ENCODE data around the gene MEIS2.

MEIS2 gene

DNA sequence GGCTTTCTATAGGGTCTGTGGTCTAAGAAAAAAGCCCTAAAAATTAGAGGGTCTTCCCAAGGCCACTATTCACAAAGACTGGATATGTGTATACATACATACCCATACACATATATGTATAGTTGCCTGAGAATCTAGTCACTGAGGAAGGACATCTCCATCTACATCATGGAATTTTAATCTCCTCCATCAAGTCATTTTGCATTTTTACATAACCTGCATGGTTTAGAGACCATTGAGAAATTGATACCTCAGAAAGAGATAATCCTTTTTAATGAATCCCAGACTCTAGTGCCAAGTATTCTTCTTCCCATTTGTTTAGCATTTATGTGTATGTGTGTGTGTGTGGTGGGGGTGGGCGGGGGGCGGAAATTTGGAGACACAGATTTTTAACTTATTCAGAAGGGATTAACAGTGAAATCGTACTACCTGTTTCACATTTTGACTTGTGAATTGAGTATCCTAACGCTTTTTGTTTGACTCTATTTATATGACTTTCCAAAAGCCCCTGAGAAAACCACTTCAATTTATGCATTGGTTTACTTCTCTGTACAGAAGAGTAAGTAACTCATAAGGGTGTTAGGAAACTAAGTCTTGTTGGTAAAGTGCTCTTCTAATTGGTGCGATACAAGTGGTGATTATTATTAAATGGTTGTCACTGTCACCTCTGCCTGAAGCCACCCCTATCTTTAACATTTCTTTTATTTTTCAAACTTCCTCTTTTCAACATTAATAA is 166.9 kb downstream of the MEIS2 start:
- no peaks in the 10 kb centered on the region for H3K36me3 ChIP-seq (ENCODE audit: low read depth)
- DNase-seq (ENCODE audit: low spot score) = no peak
- no peaks in the 10 kb centered on the region for H3K4me1 ChIP-seq (ENCODE audit: insufficient read depth, poor library complexity, severe bottlenecking)
- H3K27ac ChIP-seq (ENCODE audit: poor library complexity, severe bottlenecking) = no peak overlapping the region
- H3K27me3 ChIP-seq (ENCODE audit: insufficient read depth, poor library complexity, severe bottlenecking) = no peaks in the 10 kb centered on the region
- H3K9me3 ChIP-seq (ENCODE audit: severe bottlenecking) = no peaks in the 10 kb centered on the region
- H3K4me3 ChIP-seq (ENCODE audit: severe bottlenecking) = no peak overlapping the region
- ATAC-seq (ENCODE audit: low read depth) = no peak
- TF ChIP-seq, protein P1, sequence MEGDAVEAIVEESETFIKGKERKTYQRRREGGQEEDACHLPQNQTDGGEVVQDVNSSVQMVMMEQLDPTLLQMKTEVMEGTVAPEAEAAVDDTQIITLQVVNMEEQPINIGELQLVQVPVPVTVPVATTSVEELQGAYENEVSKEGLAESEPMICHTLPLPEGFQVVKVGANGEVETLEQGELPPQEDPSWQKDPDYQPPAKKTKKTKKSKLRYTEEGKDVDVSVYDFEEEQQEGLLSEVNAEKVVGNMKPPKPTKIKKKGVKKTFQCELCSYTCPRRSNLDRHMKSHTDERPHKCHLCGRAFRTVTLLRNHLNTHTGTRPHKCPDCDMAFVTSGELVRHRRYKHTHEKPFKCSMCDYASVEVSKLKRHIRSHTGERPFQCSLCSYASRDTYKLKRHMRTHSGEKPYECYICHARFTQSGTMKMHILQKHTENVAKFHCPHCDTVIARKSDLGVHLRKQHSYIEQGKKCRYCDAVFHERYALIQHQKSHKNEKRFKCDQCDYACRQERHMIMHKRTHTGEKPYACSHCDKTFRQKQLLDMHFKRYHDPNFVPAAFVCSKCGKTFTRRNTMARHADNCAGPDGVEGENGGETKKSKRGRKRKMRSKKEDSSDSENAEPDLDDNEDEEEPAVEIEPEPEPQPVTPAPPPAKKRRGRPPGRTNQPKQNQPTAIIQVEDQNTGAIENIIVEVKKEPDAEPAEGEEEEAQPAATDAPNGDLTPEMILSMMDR (IDR thresholded peaks at IDR 0.05; ENCODE audit: poor library complexity, severe bottlenecking) = no peak

DNA sequence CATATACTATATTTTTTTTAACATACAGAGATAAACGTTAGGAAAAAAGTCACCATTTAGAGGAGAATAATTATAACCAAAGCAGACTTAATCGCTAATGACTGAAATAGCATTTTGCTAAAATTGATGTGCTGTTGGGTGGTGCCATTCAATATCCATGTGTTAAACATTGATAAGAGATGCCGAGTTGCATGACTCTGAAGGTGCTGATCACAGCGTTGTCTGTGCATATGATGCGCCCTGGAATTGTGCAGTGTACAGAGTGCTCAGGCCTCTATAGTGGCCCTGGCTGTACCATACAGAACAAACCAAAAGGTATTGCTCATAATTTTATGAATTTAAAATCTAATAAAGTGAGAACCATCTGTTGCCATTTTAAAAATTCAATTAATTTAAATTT is 168.3 kb downstream of the MEIS2 start:
- Histone ChIP-seq H3K4me1 (ENCODE audit: insufficient read depth, poor library complexity, severe bottlenecking) (no peaks in the 10 kb centered on the region), H3K27ac (ENCODE audit: poor library complexity, severe bottlenecking) (no peak overlapping the region), H3K36me3 (ENCODE audit: low read depth) (no peaks in the 10 kb centered on the region), H3K4me3 (ENCODE audit: severe bottlenecking) (no peak overlapping the region), H3K9me3 (ENCODE audit: severe bottlenecking) (no peaks in the 10 kb centered on the region), H3K27me3 (ENCODE audit: insufficient read depth, poor library complexity, severe bottlenecking) (no peaks in the 10 kb centered on the region)
- TF ChIP-seq, protein P1 (IDR thresholded peaks at IDR 0.05; ENCODE audit: poor library complexity, severe bottlenecking) = no peak
- DNase-seq (ENCODE audit: low spot score) (no peak), ATAC-seq (ENCODE audit: low read depth) (no peak)

DNA sequence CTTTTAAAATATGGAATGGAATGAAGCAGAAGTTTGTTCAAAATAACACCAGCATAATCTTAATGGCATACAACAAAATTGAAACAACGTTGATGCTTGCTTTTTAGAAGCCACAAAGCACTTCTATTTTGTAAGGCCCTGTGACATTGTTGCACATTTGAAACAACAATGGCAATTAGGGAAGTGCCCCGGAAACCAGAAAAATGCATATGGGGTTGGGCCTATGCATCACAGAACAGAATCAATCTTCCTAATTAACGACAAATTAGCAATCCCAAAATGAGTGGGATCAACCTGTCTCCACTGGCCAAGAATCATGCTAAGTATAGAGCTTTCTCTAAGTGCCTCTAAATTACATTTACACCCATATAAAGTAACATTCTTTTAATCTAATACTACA is 168.9 kb downstream of the MEIS2 start:
- ATAC-seq (ENCODE audit: low read depth) (no peak), DNase-seq (ENCODE audit: low spot score) (no peak)
- H3K36me3 ChIP-seq (ENCODE audit: low read depth) = no peaks in the 10 kb centered on the region
- no peak overlapping the region for H3K4me3 ChIP-seq (ENCODE audit: severe bottlenecking)
- no peak overlapping the region for H3K27ac ChIP-seq (ENCODE audit: poor library complexity, severe bottlenecking)
- TF ChIP-seq, protein P1 (IDR thresholded peaks at IDR 0.05; ENCODE audit: poor library complexity, severe bottlenecking) = no peak
- H3K4me1 ChIP-seq (ENCODE audit: insufficient read depth, poor library complexity, severe bottlenecking) = no peaks in the 10 kb centered on the region
- H3K27me3 ChIP-seq (ENCODE audit: insufficient read depth, poor library complexity, severe bottlenecking) = no peaks in the 10 kb centered on the region
- H3K9me3 ChIP-seq (ENCODE audit: severe bottlenecking) = no peaks in the 10 kb centered on the region

DNA sequence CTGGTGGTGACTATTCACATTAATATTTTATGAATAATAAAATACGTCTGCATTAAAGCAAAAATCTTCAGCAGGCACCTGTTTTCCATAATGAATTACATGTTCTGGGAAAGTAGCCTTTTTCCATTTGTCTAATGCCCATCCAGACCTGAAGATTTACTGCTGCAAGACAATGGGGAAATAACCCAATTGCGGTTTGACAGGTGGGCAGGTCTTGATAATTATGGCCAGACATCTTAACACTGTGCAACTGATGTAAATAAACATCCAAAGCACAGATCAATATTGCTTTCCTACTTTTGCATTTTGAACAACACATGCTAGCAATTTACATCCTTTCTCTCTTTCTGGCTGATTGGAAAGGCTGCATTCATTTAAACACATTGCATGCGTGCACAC is 173.9 kb downstream of the MEIS2 start:
- Histone ChIP-seq H3K9me3 (ENCODE audit: severe bottlenecking) (no peaks in the 10 kb centered on the region), H3K4me1 (ENCODE audit: insufficient read depth, poor library complexity, severe bottlenecking) (no peaks in the 10 kb centered on the region), H3K27ac (ENCODE audit: poor library complexity, severe bottlenecking) (no peak overlapping the region), H3K27me3 (ENCODE audit: insufficient read depth, poor library complexity, severe bottlenecking) (no peaks in the 10 kb centered on the region), H3K4me3 (ENCODE audit: severe bottlenecking) (no peak overlapping the region), H3K36me3 (ENCODE audit: low read depth) (no peaks in the 10 kb centered on the region)
- DNase-seq (ENCODE audit: low spot score) (no peak), ATAC-seq (ENCODE audit: low read depth) (no peak)
- TF ChIP-seq, protein P1 (IDR thresholded peaks at IDR 0.05; ENCODE audit: poor library complexity, severe bottlenecking) = no peak

DNA sequence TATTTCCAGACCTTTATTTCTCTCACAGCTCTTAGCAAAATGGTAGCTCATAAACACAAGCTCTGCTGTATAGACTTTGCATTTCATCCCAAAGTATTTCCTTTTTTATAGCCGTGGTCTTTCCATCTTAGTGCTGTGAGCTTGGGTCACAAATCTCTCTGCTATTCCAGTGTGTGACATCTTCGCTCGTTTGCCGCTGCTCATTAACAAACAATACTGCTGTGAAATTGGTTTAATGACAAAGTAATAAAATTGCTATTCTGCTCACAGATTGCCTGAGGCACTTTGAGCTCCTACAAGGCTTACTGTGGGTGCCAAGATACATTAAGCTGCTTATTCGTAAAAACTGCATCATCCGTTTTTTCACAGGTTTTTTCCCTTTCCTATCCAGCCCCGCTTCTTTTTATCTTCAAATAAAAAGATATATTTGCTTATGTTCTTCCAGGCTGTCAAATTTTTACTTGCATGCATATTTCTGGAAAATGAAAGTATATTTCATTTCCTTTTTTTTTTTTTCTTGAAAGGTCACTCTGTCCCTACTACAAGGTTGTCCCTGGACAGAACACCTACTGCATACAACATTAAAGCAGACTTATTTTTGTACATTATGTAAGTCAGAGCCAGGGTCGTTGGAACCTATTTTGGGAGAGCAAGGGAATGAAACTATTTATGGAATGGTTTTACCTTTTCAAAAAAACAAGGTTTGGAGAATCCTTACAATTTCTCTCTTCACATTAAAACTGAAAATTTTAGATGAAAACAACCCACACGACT is 174.5 kb downstream of the MEIS2 start:
- H3K4me1 ChIP-seq (ENCODE audit: insufficient read depth, poor library complexity, severe bottlenecking) = no peaks in the 10 kb centered on the region
- no peaks in the 10 kb centered on the region for H3K36me3 ChIP-seq (ENCODE audit: low read depth)
- DNase-seq (ENCODE audit: low spot score) = no peak
- no peaks in the 10 kb centered on the region for H3K9me3 ChIP-seq (ENCODE audit: severe bottlenecking)
- H3K27me3 ChIP-seq (ENCODE audit: insufficient read depth, poor library complexity, severe bottlenecking) = no peaks in the 10 kb centered on the region
- TF ChIP-seq, protein P1 (IDR thresholded peaks at IDR 0.05; ENCODE audit: poor library complexity, severe bottlenecking) = no peak
- no peak overlapping the region for H3K4me3 ChIP-seq (ENCODE audit: severe bottlenecking)
- no peak overlapping the region for H3K27ac ChIP-seq (ENCODE audit: poor library complexity, severe bottlenecking)
- no peak for ATAC-seq (ENCODE audit: low read depth)

Measured in RWPE2 (cell line).